CD8-positive, alpha-beta memory T cell (primary cell): ENCODE results near the gene THAP7. TPM values are rescaled to one million over a fixed set of nuclear protein-coding genes. Genes with fewer than 3 reads are reported as not detected.
A peak's percentile ranks its signal among the peaks of the same experiment; 100 is the strongest.

Source experiments
- CTCF ChIA-PET: fragments of 350-600 bp; sonication (Branson Sonifier 250); formaldehyde crosslinking; loops from one replicate; lab custom pipeline; 2021; ENCODE audit warnings: antibody characterized with exemption; lab: Charles Lee
- POLR2A ChIA-PET: fragments of 350-600 bp; sonication (Branson Sonifier 250); formaldehyde crosslinking; loops from one replicate; lab custom pipeline; 2021; ENCODE audit warnings: antibody characterized with exemption; lab: Charles Lee
- DNase-seq, 5 donors: peaks; one replicate each; pipeline versions ENCODE4 v3.0.0 to v3.0.0-alpha.2; 2020 to 2022; ENCODE audit warnings: mixed read lengths in 1 of 5
- H3K27ac ChIP-seq: one replicate; pipeline ENCODE4 v1.7.0; 2013; ENCODE audit warnings: low read depth, mild to moderate bottlenecking, low read length, moderate library complexity
- H3K27me3 ChIP-seq: 2 replicates; pipeline ENCODE4 v1.7.0; 2013; ENCODE audit warnings: low read length, mild to moderate bottlenecking; ENCODE audit not compliant: insufficient read depth, poor library complexity, severe bottlenecking
- H3K36me3 ChIP-seq: 2 replicates; pipeline ENCODE4 v1.7.0; 2013; ENCODE audit warnings: mild to moderate bottlenecking, low read length, moderate library complexity; ENCODE audit not compliant: insufficient read depth
- H3K4me1 ChIP-seq: 2 replicates; pipeline ENCODE4 v1.7.0; 2013; ENCODE audit warnings: mild to moderate bottlenecking, low read length, moderate library complexity; ENCODE audit not compliant: insufficient read depth
- H3K4me3 ChIP-seq: 2 replicates; pipeline ENCODE4 v1.7.0; 2013; ENCODE audit warnings: mild to moderate bottlenecking, low read length
- H3K9me3 ChIP-seq: 2 replicates; pipeline ENCODE4 v1.7.0; 2013; ENCODE audit warnings: mild to moderate bottlenecking, low read length
- H3K27ac Mint-ChIP-seq, 8 donors: one replicate each; pipeline ENCODE4 v1.8.0; 2020 to 2021; ENCODE audit warnings: mixed read lengths in 8 of 8, mild to moderate bottlenecking in 6 of 8, inconsistent platforms in 3 of 8, moderate library complexity in 3 of 8
- H3K27me3 Mint-ChIP-seq, 2 donors: one replicate each; pipeline ENCODE4 v1.8.0; 2020 to 2021; ENCODE audit warnings: mixed read lengths in 2 of 2, mild to moderate bottlenecking in 1 of 2, moderate library complexity in 1 of 2
- H3K36me3 Mint-ChIP-seq, 3 donors: one replicate each; pipeline ENCODE4 v1.8.0; 2020 to 2021; ENCODE audit warnings: mixed read lengths in 3 of 3, inconsistent platforms in 1 of 3, mild to moderate bottlenecking in 1 of 3
- H3K4me1 Mint-ChIP-seq, 3 donors: one replicate each; pipeline ENCODE4 v1.8.0; 2020 to 2021; ENCODE audit warnings: mixed read lengths in 3 of 3, inconsistent platforms in 1 of 3, mild to moderate bottlenecking in 1 of 3
- H3K4me3 Mint-ChIP-seq, 7 donors: one replicate each; pipeline ENCODE4 v1.8.0; 2020 to 2021; ENCODE audit warnings: mixed read lengths in 7 of 7, mild to moderate bottlenecking in 6 of 7, moderate library complexity in 4 of 7, inconsistent platforms in 2 of 7
- H3K9me3 Mint-ChIP-seq, 5 donors: one replicate each; pipeline ENCODE4 v1.8.0; 2020 to 2022; ENCODE audit warnings: mixed read lengths in 5 of 5, mild to moderate bottlenecking in 3 of 5, moderate library complexity in 2 of 5, inconsistent platforms in 1 of 5
- polyA plus RNA-seq: library from polyadenylated mRNA; unstranded; fragments of 300-500 nt; fragmentation: Illumina TruSeq; gene quantifications from one replicate; pipeline ENCODE4 v1.2.3, GENCODE V29; 2021
- total RNA-seq, 2 experiments: library from RNA; stranded (reverse); gene quantifications; one replicate each; pipeline ENCODE4 v1.2.3, GENCODE V29; 2021

Gene THAP7
- total and polyA plus RNA-seq, 3 experiments from 2014 or later: 42.8 to 43.9 (median 43.9) TPM

DNA sequence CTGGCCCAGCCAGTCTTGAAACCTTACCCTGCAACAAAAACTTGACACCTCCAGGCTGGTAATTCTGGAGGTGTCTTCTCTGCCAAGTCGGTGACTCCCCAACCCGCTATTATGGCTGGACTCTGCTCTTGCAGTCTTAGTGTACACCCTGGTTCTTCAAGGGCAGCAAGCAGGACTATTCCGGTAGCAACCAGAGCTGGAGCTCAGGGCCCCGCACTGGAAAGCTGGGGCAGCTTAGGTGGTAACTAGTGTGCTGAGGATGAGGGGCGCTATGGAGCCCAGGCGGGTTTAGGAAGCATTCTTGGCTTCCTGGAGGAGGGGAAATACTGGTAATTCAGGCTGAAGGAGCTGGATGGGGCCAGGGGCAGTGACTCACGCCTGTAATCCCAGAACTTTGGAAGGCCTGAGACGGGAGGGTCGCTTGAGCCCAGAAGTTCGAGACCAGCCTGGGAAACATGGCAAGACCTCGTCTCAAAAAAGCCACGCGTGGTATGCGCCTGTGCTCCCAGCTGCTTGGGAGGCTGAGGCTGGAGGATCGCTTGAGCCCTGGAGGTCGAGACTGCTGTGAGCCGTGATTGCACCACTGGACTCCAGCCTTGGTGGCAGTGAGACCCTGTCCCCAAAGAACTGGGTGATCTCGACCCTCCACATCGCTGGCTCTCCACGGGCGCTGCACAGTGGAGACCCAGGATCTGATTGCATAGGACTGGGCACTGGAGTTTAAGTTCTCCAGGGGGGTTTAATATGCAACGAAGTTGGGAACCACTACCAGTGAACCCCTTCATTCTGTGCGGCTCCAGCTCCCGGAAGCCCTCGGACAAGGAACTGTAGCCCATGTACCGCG lies 45.4 kb downstream of the THAP7 start:
- ChIA-PET CTCF (interaction anchor here (1.2 kb wide), 1 partner anchor 25 kb away, joined by 3 read pairs; no protein-coding TSS in a partner anchor), POLR2A (no interaction called here)
- no peaks in the 10 kb centered on the region for H3K9me3 ChIP-seq
- no peak overlapping the region for H3K4me3 ChIP-seq
- Mint-ChIP-seq H3K9me3 (no peaks in the 10 kb centered on the region), H3K36me3 (peaks cover 3 to 28% (median 9%) of the 10 kb centered on the region in 3 donors), H3K4me1 (peaks cover 4 to 19% (median 5%) of the 10 kb centered on the region in 3 donors), H3K27me3 (peaks cover 16 to 22% of the 10 kb centered on the region in 2 donors), H3K4me3 (peak overlapping the region; percentile 14 to 83 (median 50)), H3K27ac (peak overlapping the region in 2 of 8 donors; percentile 26 to 41)
- no peak for DNase-seq
- peaks cover 10% of the 10 kb centered on the region for H3K27me3 ChIP-seq
- H3K36me3 ChIP-seq: peaks cover 13% of the 10 kb centered on the region
- H3K27ac ChIP-seq: no peak overlapping the region
- peaks cover 16% of the 10 kb centered on the region for H3K4me1 ChIP-seq

DNA sequence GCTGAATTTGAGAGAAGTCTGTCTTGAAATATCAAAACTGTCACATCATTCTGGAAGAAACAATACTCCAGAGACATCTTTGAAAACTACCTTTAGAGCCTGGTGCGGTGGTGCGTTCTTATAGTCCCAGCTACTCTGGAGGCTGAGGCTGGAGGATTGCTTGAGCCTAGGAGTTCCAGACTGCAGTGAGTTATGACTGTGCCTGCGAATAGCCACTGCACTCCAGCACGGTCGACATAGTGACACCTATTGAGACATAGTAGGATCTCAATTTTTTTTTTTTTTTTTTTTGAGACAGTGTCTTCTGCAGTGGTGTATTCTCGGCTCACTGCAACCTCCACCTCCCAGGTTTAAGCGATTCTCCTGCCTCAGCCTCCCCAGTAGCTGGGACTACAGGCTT lies 46.4 kb downstream of the THAP7 start:
- Histone ChIP-seq H3K4me3 (no peak overlapping the region), H3K9me3 (no peaks in the 10 kb centered on the region), H3K36me3 (peaks cover 22% of the 10 kb centered on the region), H3K27me3 (peaks cover 10% of the 10 kb centered on the region), H3K27ac (no peak overlapping the region), H3K4me1 (peaks cover 16% of the 10 kb centered on the region)
- Mint-ChIP-seq H3K9me3 (no peaks in the 10 kb centered on the region), H3K27me3 (peaks cover 16 to 19% of the 10 kb centered on the region in 2 donors), H3K36me3 (peaks cover 3 to 37% (median 9%) of the 10 kb centered on the region in 3 donors), H3K27ac (no peak overlapping the region), H3K4me1 (peaks cover 4 to 19% (median 5%) of the 10 kb centered on the region in 3 donors), H3K4me3 (peak overlapping the region in 2 of 7 donors; percentile 32 to 51)
- POLR2A ChIA-PET: no interaction called here
- DNase-seq: no peak
- CTCF ChIA-PET: interaction anchor here (1.2 kb wide), 1 partner anchor 24 kb away, joined by 3 read pairs; no protein-coding TSS in a partner anchor

DNA sequence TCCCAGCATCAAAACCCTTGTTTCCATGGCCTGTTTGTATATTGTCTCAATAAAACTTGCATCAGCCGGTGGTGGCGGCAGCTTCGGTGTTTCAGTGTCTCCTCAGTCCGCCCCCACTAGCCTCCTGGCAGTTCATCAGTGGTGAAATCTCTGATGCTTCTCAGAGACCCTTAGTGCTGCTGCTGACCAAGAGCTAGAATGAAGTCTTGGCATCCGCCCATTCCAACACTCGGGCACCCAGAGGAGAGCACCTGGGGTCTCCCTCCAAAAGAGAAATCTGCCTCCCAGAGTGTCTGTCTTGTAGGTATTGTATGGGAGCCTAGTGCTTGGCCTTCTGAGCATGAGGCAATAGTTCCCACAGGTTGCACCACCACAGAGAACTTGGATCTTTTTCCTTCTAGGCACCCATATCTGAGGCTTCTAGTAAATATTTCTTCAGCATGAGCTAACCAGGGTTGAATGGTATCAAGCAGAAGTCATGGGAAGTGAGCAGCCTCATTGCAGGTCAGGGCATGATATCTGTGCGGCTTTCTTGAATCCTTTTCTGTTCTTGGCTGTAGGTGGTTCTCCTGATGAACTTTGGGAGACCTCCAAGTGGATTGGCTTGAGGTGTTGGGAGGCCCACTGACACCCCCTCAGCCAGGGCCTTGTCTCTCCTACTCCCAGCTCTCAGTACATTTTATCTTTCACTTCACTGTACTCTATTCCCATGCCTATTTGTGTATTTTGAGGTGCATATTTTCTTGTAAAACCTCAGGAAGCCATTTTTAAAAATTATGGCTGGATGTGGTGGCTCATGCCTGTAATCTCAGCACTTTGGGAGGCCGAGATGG lies 48.0 kb downstream of the THAP7 start:
- Histone ChIP-seq H3K4me1 (peaks cover 22% of the 10 kb centered on the region), H3K4me3 (no peak overlapping the region), H3K27ac (peak overlapping the region; percentile 3), H3K27me3 (peaks cover 10% of the 10 kb centered on the region), H3K36me3 (peaks cover 37% of the 10 kb centered on the region), H3K9me3 (no peaks in the 10 kb centered on the region)
- Mint-ChIP-seq H3K27ac (peak overlapping the region in 2 of 8 donors; percentile 44 to 61), H3K4me3 (no peak overlapping the region), H3K4me1 (peaks cover 12 to 30% (median 14%) of the 10 kb centered on the region in 3 donors), H3K9me3 (no peaks in the 10 kb centered on the region), H3K36me3 (peaks cover 9 to 51% (median 12%) of the 10 kb centered on the region in 3 donors), H3K27me3 (peaks cover 12 to 14% of the 10 kb centered on the region in 2 donors)
- ChIA-PET POLR2A (no interaction called here), CTCF (interaction anchor here (0.9 kb wide), 1 partner anchor 68 kb away, joined by 3 read pairs; no protein-coding TSS in a partner anchor)
- no peak for DNase-seq

DNA sequence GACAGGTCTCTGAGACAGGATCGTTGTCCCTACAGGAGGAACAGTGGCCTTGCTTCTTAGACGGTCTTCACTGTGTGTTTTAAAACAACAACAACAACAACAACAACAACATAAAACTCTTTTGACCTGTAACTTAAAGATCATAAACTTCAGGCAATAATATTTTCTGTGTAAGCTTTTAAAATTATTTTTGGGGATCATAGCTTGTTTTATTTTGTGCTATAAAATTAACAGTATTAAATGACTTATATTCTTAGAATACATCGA lies 48.6 kb downstream of the THAP7 start:
- H3K9me3 Mint-ChIP-seq: no peaks in the 10 kb centered on the region

DNA sequence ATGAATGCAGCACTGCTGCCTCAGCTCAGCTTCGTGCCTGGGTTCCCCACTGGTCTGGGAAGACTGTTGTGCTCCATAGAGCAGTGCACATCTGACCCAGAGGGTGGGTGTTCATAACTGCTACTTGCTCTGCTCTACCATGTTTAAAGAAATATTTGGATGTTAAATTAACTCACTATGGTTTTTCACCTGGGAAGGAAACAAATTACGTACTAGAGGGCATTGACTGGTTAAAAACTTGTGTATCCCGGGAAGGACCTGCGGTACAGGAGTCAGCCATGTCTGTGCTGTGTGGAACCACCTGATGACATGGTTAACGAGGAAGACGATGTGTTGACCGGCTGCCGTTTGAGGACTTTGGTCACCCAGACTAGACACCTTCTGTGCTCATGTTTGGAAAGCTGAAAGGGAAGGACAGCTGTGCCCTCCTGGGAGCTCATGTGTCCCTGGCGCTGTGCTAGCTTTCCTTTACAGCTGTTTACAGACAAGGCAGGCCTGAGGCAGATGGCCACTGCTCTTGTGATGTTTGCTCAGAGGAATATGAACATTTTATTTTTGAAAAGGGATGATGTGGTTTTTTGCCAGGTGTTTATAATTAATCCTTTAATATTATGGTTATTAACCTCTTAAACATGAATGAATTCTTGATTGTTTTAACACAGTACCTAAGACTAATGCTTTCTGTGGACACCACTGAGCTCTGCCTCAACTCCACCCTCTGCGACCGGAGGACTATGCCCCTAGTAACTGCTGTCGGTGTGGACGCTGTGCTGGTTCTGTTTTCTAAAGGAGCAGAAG lies 49.2 kb downstream of the THAP7 start:
- H3K27me3 ChIP-seq: peaks cover 5% of the 10 kb centered on the region
- DNase-seq: no peak
- peaks cover 44% of the 10 kb centered on the region for H3K36me3 ChIP-seq
- no peaks in the 10 kb centered on the region for H3K9me3 ChIP-seq
- H3K4me3 ChIP-seq: no peak overlapping the region
- no peak overlapping the region for H3K4me3 Mint-ChIP-seq
- peaks cover 9 to 59% (median 12%) of the 10 kb centered on the region in 3 donors for H3K36me3 Mint-ChIP-seq
- H3K9me3 Mint-ChIP-seq: no peaks in the 10 kb centered on the region
- ChIA-PET POLR2A (interaction anchor here (0.5 to 0.6 kb wide), 2 partner anchors 9 kb away, joined by 3 to 4 read pairs; no protein-coding TSS in a partner anchor), CTCF (interaction anchor here (0.5 to 0.9 kb wide), 2 partner anchors 8 to 67 kb away, joined by 3 read pairs; no protein-coding TSS in a partner anchor)
- peaks cover 6 to 7% of the 10 kb centered on the region in 2 donors for H3K27me3 Mint-ChIP-seq
- H3K27ac Mint-ChIP-seq: peak overlapping the region in 4 of 8 donors; percentile 6 to 60 (median 30)
- no peak overlapping the region for H3K27ac ChIP-seq
- H3K4me1 ChIP-seq: peaks cover 17% of the 10 kb centered on the region
- peaks cover 18 to 33% (median 22%) of the 10 kb centered on the region in 3 donors for H3K4me1 Mint-ChIP-seq

More for the DNA sequence above, 48.6 kb downstream of the THAP7 start:
- Mint-ChIP-seq H3K27me3 (peaks cover 11% of the 10 kb centered on the region in 2 donors), H3K36me3 (peaks cover 9 to 54% (median 12%) of the 10 kb centered on the region in 3 donors), H3K27ac (peak overlapping the region in 2 of 8 donors; percentile 44 to 60), H3K4me1 (peaks cover 13 to 33% (median 20%) of the 10 kb centered on the region in 3 donors), H3K4me3 (no peak overlapping the region)
- DNase-seq: no peak
- Histone ChIP-seq H3K4me3 (no peak overlapping the region), H3K27me3 (peaks cover 10% of the 10 kb centered on the region), H3K27ac (no peak overlapping the region), H3K4me1 (peaks cover 22% of the 10 kb centered on the region), H3K36me3 (peaks cover 40% of the 10 kb centered on the region), H3K9me3 (no peaks in the 10 kb centered on the region)
- POLR2A ChIA-PET: interaction anchor here (0.6 kb wide), 1 partner anchor 10 kb away, joined by 4 read pairs; no protein-coding TSS in a partner anchor
- CTCF ChIA-PET: interaction anchor here (0.9 kb wide), 1 partner anchor 67 kb away, joined by 3 read pairs; no protein-coding TSS in a partner anchor

DNA sequence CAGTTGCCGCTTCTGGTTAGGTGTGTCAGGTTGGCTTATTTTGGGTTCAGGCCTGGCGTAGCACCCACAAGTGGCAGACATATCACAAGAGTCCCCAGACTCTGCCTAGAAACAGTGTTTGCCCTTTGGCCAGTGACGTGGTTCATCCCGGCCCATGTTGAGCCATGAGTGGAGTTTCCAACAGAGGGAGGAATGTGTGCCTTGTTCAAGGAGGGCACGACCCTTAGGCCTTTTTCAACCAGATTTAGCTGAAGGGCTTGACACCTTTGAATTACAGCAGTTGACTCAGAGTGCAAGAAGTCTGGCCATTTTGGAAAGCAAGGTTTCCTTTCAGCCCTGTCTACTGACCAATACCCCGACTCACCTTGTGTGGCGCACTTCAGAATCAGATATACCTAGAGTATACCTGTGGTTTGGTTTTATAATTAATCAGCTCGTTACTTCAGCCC lies 50.0 kb downstream of the THAP7 start:
- CTCF ChIA-PET: no interaction called here
- no peaks in the 10 kb centered on the region for H3K9me3 ChIP-seq
- H3K27ac Mint-ChIP-seq: peak overlapping the region in 1 of 8 donors; percentile 50
- H3K4me1 ChIP-seq: peaks cover 9% of the 10 kb centered on the region
- no peak overlapping the region for H3K4me3 Mint-ChIP-seq
- H3K36me3 ChIP-seq: peaks cover 44% of the 10 kb centered on the region
- H3K27me3 ChIP-seq: no peaks in the 10 kb centered on the region
- H3K4me1 Mint-ChIP-seq: peaks cover 19 to 30% (median 25%) of the 10 kb centered on the region in 3 donors
- POLR2A ChIA-PET: no interaction called here
- H3K27ac ChIP-seq: no peak overlapping the region
- H3K27me3 Mint-ChIP-seq: peaks cover 4 to 6% of the 10 kb centered on the region in 2 donors
- no peak for DNase-seq
- H3K9me3 Mint-ChIP-seq: no peaks in the 10 kb centered on the region
- peaks cover 9 to 60% (median 12%) of the 10 kb centered on the region in 3 donors for H3K36me3 Mint-ChIP-seq
- H3K4me3 ChIP-seq: no peak overlapping the region
